IMR-90 (cell line): ENCODE measurements around the gene NTSR1. TPM values are rescaled to one million over a fixed set of nuclear protein-coding genes. Genes with fewer than 3 reads are reported as not detected.

ENCODE experiments used
- ATAC-seq: fragments of 200-7000 bp; cut with Tn5 transposase; 2 replicates; pipeline ENCODE4 v1.9.1; 2020; ENCODE audit warnings: low read depth, mild to moderate bottlenecking, moderate library complexity
- BruUV-seq: library from RNA; stranded (reverse); fragments of 400-500 nt; replicated peaks from 2 replicates; lab custom pipeline; 2021; lab: Mats Ljungman, UMichigan
- CTCF ChIA-PET: fragments of 300-600 bp; formaldehyde crosslinking; extraction: SDS; loops from one replicate; lab custom pipeline; 2021; ENCODE audit warnings: antibody characterized with exemption; lab: Yijun Ruan, JAX
- POLR2A ChIA-PET: fragments of 300-600 bp; sonication (Branson Sonifier 250); formaldehyde crosslinking; loops from one replicate; lab custom pipeline; 2022; ENCODE audit warnings: antibody characterized with exemption; ENCODE audit not compliant: unreplicated experiment; lab: Charles Lee
- DNase-seq: peaks from one replicate; pipeline ENCODE4 v3.0.0; 2013
- H2AFZ ChIP-seq: replicated peaks from 2 replicates; pipeline ENCODE3; 2013; ENCODE audit warnings: low read length, mild to moderate bottlenecking; ENCODE audit not compliant: poor library complexity
- H2AK5ac ChIP-seq: 2 replicates; pipeline ENCODE4 v1.6.1; 2013; ENCODE audit warnings: low read depth, low read length, inconsistent platforms
- H2AK9ac ChIP-seq: replicated peaks from 2 replicates; pipeline ENCODE3; 2013; ENCODE audit warnings: mild to moderate bottlenecking, low read depth, low read length, moderate library complexity; ENCODE audit not compliant: poor library complexity
- H2BK120ac ChIP-seq: 2 replicates; pipeline ENCODE4 v1.6.1; 2013; ENCODE audit warnings: low read depth, low read length, inconsistent platforms
- H2BK15ac ChIP-seq: 3 replicates; pipeline ENCODE4 v1.6.1; 2013; ENCODE audit warnings: low read depth, low read length, inconsistent platforms
- H2BK20ac ChIP-seq: 2 replicates; pipeline ENCODE4 v1.6.1; 2013; ENCODE audit warnings: low read depth, mild to moderate bottlenecking, inconsistent platforms, low read length, moderate library complexity
- H2BK5ac ChIP-seq: 2 replicates; pipeline ENCODE4 v1.6.1; 2013; ENCODE audit warnings: mild to moderate bottlenecking, low read depth, low read length, inconsistent platforms; ENCODE audit not compliant: poor library complexity, severe bottlenecking
- H3K14ac ChIP-seq: replicated peaks from 2 replicates; pipeline ENCODE4 v1.6.1; 2013; ENCODE audit warnings: low read depth, low read length, inconsistent platforms
- H3K18ac ChIP-seq: 2 replicates; pipeline ENCODE4 v1.6.1; 2013; ENCODE audit warnings: low read depth, low read length, control low read depth
- H3K23ac ChIP-seq: 2 replicates; pipeline ENCODE4 v1.6.1; 2013; ENCODE audit warnings: low read depth, low read length, inconsistent platforms
- H3K27ac ChIP-seq: 2 replicates; pipeline ENCODE4 v1.5.1; 2013; ENCODE audit warnings: mild to moderate bottlenecking, control low read depth, low read length; ENCODE audit not compliant: insufficient read depth
- H3K27me3 ChIP-seq: 2 replicates; pipeline ENCODE4 v1.6.1; 2013; ENCODE audit warnings: low read length; ENCODE audit not compliant: control insufficient read depth, insufficient read depth
- H3K36me3 ChIP-seq: 2 replicates; pipeline ENCODE4 v1.6.1; 2013; ENCODE audit warnings: low read length, mixed read lengths; ENCODE audit not compliant: control insufficient read depth, insufficient read depth
- H3K4ac ChIP-seq: 2 replicates; pipeline ENCODE4 v1.6.1; 2013; ENCODE audit warnings: low read depth, low read length, inconsistent platforms
- H3K4me1 ChIP-seq: 2 replicates; pipeline ENCODE4 v1.6.1; 2013; ENCODE audit warnings: low read length, mixed read lengths; ENCODE audit not compliant: control insufficient read depth, insufficient read depth
- H3K4me2 ChIP-seq: 2 replicates; pipeline ENCODE4 v1.6.1; 2013; ENCODE audit warnings: low read depth, mild to moderate bottlenecking, control low read depth, low read length, moderate library complexity
- H3K4me3 ChIP-seq: 2 replicates; pipeline ENCODE4 v1.5.1; 2013; ENCODE audit warnings: low read depth, mild to moderate bottlenecking, control low read depth, low read length, moderate library complexity; ENCODE audit not compliant: insufficient read depth
- H3K56ac ChIP-seq: 2 replicates; pipeline ENCODE4 v1.6.1; 2013; ENCODE audit warnings: low read length, inconsistent platforms; ENCODE audit not compliant: insufficient read depth; ENCODE audit errors: extremely low read depth
- H3K79me1 ChIP-seq, 2 experiments: 2 replicates each; pipeline ENCODE4 v1.6.1; 2013; ENCODE audit warnings: low read length in 2 of 2, inconsistent platforms in 1 of 2, low read depth in 1 of 2
- H3K9ac ChIP-seq: 2 replicates; pipeline ENCODE4 v1.6.1; 2013; ENCODE audit warnings: low read depth, low read length, control low read depth
- H3K9me1 ChIP-seq: 2 replicates; pipeline ENCODE4 v1.6.1; 2013; ENCODE audit warnings: low read length, inconsistent platforms; ENCODE audit not compliant: insufficient read depth
- H3K9me3 ChIP-seq: 2 replicates; pipeline ENCODE4 v1.6.1; 2013; ENCODE audit warnings: low read length; ENCODE audit not compliant: control insufficient read depth, insufficient read depth
- H4K20me1 ChIP-seq: 2 replicates; pipeline ENCODE4 v1.6.1; 2013; ENCODE audit warnings: low read length, inconsistent platforms; ENCODE audit not compliant: insufficient read depth
- H4K5ac ChIP-seq: 2 replicates; pipeline ENCODE4 v1.6.1; 2013; ENCODE audit warnings: mild to moderate bottlenecking, low read depth, low read length, control low read depth
- H4K8ac ChIP-seq, 2 experiments: 2 replicates each; pipeline ENCODE4 v1.6.1; 2013; ENCODE audit warnings: low read depth in 2 of 2, low read length in 2 of 2, control low read depth in 1 of 2, inconsistent platforms in 1 of 2
- H4K91ac ChIP-seq: 2 replicates; pipeline ENCODE4 v1.6.1; 2013; ENCODE audit warnings: low read depth, low read length, inconsistent platforms; ENCODE audit not compliant: insufficient read depth
- BHLHE40 ChIP-seq: fragments of 150-350 bp; IDR thresholded peaks from 2 replicates; pipeline ENCODE4 v1.6.1; 2016; ENCODE audit warnings: mild to moderate bottlenecking, low read depth, low read length
- CEBPB ChIP-seq: IDR thresholded peaks from 2 replicates; pipeline ENCODE4 v1.6.1; 2012; ENCODE audit warnings: low read depth, low read length, improper control_type of control experiment
- CHD1 ChIP-seq: IDR thresholded peaks from 2 replicates; pipeline ENCODE4 v1.6.1; 2012; ENCODE audit warnings: low read depth, low read length, improper control_type of control experiment
- MAFK ChIP-seq: IDR thresholded peaks from 2 replicates; pipeline ENCODE4 v1.6.1; 2012; ENCODE audit warnings: low read depth, low read length, improper control_type of control experiment
- MAZ ChIP-seq: IDR thresholded peaks from 2 replicates; pipeline ENCODE4 v1.6.1; 2012; ENCODE audit warnings: low read depth, mild to moderate bottlenecking, low read length, improper control_type of control experiment, moderate library complexity, borderline replicate concordance
- MXI1 ChIP-seq: IDR thresholded peaks from 2 replicates; pipeline ENCODE4 v1.6.1; 2012; ENCODE audit warnings: low read depth, mild to moderate bottlenecking, low read length, moderate library complexity, borderline replicate concordance
- NFE2L2 ChIP-seq: fragments of 150-350 bp; IDR thresholded peaks from 2 replicates; pipeline ENCODE4 v1.6.1; 2016; ENCODE audit warnings: low read depth, mild to moderate bottlenecking, low read length
- POLR2A ChIP-seq: IDR thresholded peaks from 2 replicates; pipeline ENCODE4 v1.6.1; 2012; ENCODE audit warnings: mild to moderate bottlenecking, low read depth, low read length
- RAD21 ChIP-seq: IDR thresholded peaks from 2 replicates; pipeline ENCODE4 v1.6.1; 2012; ENCODE audit warnings: low read length, improper control_type of control experiment
- RCOR1 ChIP-seq: IDR thresholded peaks from 2 replicates; pipeline ENCODE4 v1.6.1; 2012; ENCODE audit warnings: mild to moderate bottlenecking, low read length, improper control_type of control experiment; ENCODE audit not compliant: insufficient replicate concordance
- RFX5 ChIP-seq: IDR thresholded peaks from 2 replicates; pipeline ENCODE4 v1.8.0; 2012; ENCODE audit warnings: low read depth, mild to moderate bottlenecking, low read length, moderate library complexity
- SMC3 ChIP-seq: fragments of 150-350 bp; IDR thresholded peaks from 2 replicates; pipeline ENCODE4 v1.6.1; 2016; ENCODE audit warnings: low read depth, mild to moderate bottlenecking, antibody characterized with exemption, low read length, moderate library complexity
- WGBS, 2 experiments: methylation state at CpG; one replicate each; pipeline versions ENCODE4 v1.1.5 to v1.1.7; 2013; ENCODE audit warnings: missing lambda C conversion rate in 2 of 2; ENCODE audit not compliant: insufficient read length in 1 of 2; ENCODE audit errors: extremely low coverage in 2 of 2; 5-methylcytosine and 5-hydroxymethylcytosine counted together
- dilution Hi-C: fragments of 300-500 bp; cut with HindIII; formaldehyde crosslinking; loops from one replicate; pipeline ENCODE4 v1.14.3; 2018; ENCODE audit warnings: low sequenced_read_pairs; ENCODE audit not compliant: unreplicated experiment
- in situ Hi-C: fragments of 300-500 bp; cut with MboI; formaldehyde crosslinking; loops from 3 replicates; pipeline ENCODE4 v1.14.3; 2019; ENCODE audit warnings: low sequenced_read_pairs, inconsistent platforms, mixed read lengths
- intact Hi-C: fragments of 100-400 bp; cut with micrococcal nuclease; formaldehyde crosslinking; loops from 2 replicates; pipeline ENCODE4 v1.10.0; 2022
- polyA plus RNA-seq, 3 experiments: library from polyadenylated mRNA; depleted of rRNA; stranded (reverse); fragments of >200 nt; gene quantifications; 2 replicates each; pipeline ENCODE4 v1.2.3, GENCODE V29; 2012; ENCODE audit warnings: low replicate concordance in 1 of 3
- total RNA-seq: library from RNA; depleted of rRNA; stranded (reverse); fragments of >200 nt; gene quantifications from 2 replicates; pipeline ENCODE4 v1.2.3, GENCODE V29; 2012
- TF ChIP-seq, protein P1 (sequence below): conservative IDR thresholded peaks from 2 replicates; pipeline ENCODE4 v1.5.1; 2012; ENCODE audit warnings: mild to moderate bottlenecking, low read depth, low read length, improper control_type of control experiment
- TF ChIP-seq, protein P2 (sequence below): fragments of 150-350 bp; IDR thresholded peaks from 2 replicates; pipeline ENCODE4 v1.6.1; 2017; ENCODE audit warnings: mild to moderate bottlenecking, antibody characterized with exemption, low read length, low read depth
- TF ChIP-seq, protein P3 (sequence below): fragments of 150-350 bp; IDR thresholded peaks from 2 replicates; pipeline ENCODE4 v1.6.1; 2016; ENCODE audit warnings: low read depth, mild to moderate bottlenecking, low read length, moderate library complexity, borderline replicate concordance

The NTSR1 gene
- total and polyA plus RNA-seq, 2 of the 4 experiments (the other 2 are of a cell fraction), result 0.54 to 1.8 TPM

DNA sequence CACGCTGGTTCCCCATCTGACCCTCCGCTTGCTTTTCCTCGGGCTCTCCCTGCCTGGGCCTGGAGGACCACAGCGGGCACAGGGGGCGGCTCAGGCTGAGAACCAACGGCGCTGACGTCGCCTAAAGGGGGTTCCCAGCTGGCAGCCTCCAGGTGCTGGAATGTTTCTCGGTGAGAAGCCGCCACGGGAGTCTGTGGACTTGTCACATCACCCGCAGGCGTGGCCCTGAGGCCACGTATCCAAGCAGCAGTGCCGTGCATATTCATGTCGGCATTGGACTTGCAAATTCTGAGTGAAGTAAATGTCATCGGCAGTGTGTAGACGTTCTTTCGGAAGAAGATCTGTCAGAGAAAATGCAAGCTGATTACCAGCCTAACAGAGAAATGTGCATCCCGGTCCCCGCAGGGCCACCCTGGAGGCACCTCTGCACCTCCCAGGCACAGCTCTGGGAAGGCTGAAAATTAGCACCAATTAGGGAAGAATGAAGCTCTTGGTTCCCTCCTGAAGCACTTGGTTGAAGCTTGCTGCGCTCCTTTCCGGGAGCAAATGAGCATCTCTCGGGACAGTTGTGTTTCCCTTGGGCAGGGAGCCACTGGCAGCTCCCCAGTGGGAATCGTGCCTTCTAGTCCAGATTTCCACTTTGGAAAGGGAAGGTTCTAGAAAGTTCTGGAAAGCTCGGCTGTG, 24.3 kb downstream of the NTSR1 start:
- H4K8ac ChIP-seq, result no peak overlapping the region
- H3K14ac ChIP-seq, result no peak overlapping the region
- no peak overlapping the region for H2AK9ac ChIP-seq
- no peak overlapping the region for H4K91ac ChIP-seq
- H3K79me1 ChIP-seq, result no peaks in the 10 kb centered on the region
- BruUV-seq, result no TSS peak
- H3K9me3 ChIP-seq, result no peaks in the 10 kb centered on the region
- 81% methylated on average over 18 of the region's 27 CpGs; no CpG with 5 or more reads in 1 of the 2 experiments for WGBS, 2 experiments
- POLR2A ChIA-PET, result no interaction called here
- no peak overlapping the region for H3K4ac ChIP-seq
- no peaks in the 10 kb centered on the region for H3K36me3 ChIP-seq
- no peak overlapping the region for H3K23ac ChIP-seq
- peaks cover 10% of the 10 kb centered on the region for H3K27me3 ChIP-seq
- H2BK120ac ChIP-seq, result no peak overlapping the region
- DNase-seq (no peak), ATAC-seq (no peak)
- no peak overlapping the region for H2AK5ac ChIP-seq
- no peak overlapping the region for H3K4me3 ChIP-seq
- H2AFZ ChIP-seq, result no peak overlapping the region
- no peak overlapping the region for H3K18ac ChIP-seq
- no peak overlapping the region for H3K4me2 ChIP-seq
- H3K56ac ChIP-seq, result no peak overlapping the region
- H2BK15ac ChIP-seq, result no peak overlapping the region
- no peaks in the 10 kb centered on the region for H3K4me1 ChIP-seq
- no peak overlapping the region for H4K5ac ChIP-seq
- in situ Hi-C loops, result no loop called here
- H4K20me1 ChIP-seq, result no peaks in the 10 kb centered on the region
- no peak overlapping the region for H3K9ac ChIP-seq
- dilution Hi-C loops, result no loop called here
- TF ChIP-seq MXI1, result no peak
- TF ChIP-seq, protein P1, sequence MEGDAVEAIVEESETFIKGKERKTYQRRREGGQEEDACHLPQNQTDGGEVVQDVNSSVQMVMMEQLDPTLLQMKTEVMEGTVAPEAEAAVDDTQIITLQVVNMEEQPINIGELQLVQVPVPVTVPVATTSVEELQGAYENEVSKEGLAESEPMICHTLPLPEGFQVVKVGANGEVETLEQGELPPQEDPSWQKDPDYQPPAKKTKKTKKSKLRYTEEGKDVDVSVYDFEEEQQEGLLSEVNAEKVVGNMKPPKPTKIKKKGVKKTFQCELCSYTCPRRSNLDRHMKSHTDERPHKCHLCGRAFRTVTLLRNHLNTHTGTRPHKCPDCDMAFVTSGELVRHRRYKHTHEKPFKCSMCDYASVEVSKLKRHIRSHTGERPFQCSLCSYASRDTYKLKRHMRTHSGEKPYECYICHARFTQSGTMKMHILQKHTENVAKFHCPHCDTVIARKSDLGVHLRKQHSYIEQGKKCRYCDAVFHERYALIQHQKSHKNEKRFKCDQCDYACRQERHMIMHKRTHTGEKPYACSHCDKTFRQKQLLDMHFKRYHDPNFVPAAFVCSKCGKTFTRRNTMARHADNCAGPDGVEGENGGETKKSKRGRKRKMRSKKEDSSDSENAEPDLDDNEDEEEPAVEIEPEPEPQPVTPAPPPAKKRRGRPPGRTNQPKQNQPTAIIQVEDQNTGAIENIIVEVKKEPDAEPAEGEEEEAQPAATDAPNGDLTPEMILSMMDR, result no peak
- no peak for TF ChIP-seq RFX5
- TF ChIP-seq BHLHE40, result no peak
- TF ChIP-seq MAZ, result no peak
- no peak for TF ChIP-seq CHD1
- TF ChIP-seq SMC3, result no peak
- TF ChIP-seq, protein P2, sequence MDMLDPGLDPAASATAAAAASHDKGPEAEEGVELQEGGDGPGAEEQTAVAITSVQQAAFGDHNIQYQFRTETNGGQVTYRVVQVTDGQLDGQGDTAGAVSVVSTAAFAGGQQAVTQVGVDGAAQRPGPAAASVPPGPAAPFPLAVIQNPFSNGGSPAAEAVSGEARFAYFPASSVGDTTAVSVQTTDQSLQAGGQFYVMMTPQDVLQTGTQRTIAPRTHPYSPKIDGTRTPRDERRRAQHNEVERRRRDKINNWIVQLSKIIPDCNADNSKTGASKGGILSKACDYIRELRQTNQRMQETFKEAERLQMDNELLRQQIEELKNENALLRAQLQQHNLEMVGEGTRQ, result no peak
- no peak for TF ChIP-seq NFE2L2
- TF ChIP-seq CEBPB, result no peak
- TF ChIP-seq MAFK, result no peak
- no peak for TF ChIP-seq RAD21
- TF ChIP-seq RCOR1, result no peak
- TF ChIP-seq, protein P3, sequence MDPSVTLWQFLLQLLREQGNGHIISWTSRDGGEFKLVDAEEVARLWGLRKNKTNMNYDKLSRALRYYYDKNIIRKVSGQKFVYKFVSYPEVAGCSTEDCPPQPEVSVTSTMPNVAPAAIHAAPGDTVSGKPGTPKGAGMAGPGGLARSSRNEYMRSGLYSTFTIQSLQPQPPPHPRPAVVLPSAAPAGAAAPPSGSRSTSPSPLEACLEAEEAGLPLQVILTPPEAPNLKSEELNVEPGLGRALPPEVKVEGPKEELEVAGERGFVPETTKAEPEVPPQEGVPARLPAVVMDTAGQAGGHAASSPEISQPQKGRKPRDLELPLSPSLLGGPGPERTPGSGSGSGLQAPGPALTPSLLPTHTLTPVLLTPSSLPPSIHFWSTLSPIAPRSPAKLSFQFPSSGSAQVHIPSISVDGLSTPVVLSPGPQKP, result no peak
- no peak for TF ChIP-seq POLR2A
- no peak overlapping the region for H2BK5ac ChIP-seq
- no peak overlapping the region for H3K27ac ChIP-seq
- H2BK20ac ChIP-seq, result no peak overlapping the region
- intact Hi-C loops, result no loop called here
- H3K9me1 ChIP-seq, result no peaks in the 10 kb centered on the region
- CTCF ChIA-PET, result no interaction called here
